DOHH2 (cell line): Measurements from ENCODE around the gene GALNT15.

Source experiments
- H3F3A ChIP-seq: fragments of 200-600 bp; sonication (generic), shearing (Covaris generic); 2 replicates; pipeline ENCODE4 v1.6.0; 2016; ENCODE audit warnings: antibody characterized with exemption, mild to moderate bottlenecking; ENCODE audit not compliant: control insufficient read depth, insufficient read depth
- H3K27ac ChIP-seq: fragments of 200-600 bp; sonication (generic); 2 replicates; pipeline ENCODE4 v1.5.1; 2014; ENCODE audit warnings: low read depth, mild to moderate bottlenecking, low read length, moderate library complexity
- H3K27me3 ChIP-seq: fragments of 200-600 bp; sonication (generic); 2 replicates; pipeline ENCODE4 v1.6.1; 2014; ENCODE audit warnings: mild to moderate bottlenecking, low read length, mixed read lengths; ENCODE audit not compliant: control insufficient read depth
- H3K36me3 ChIP-seq: fragments of 200-600 bp; sonication (generic); 2 replicates; pipeline ENCODE4 v1.6.1; 2014; ENCODE audit warnings: mild to moderate bottlenecking, low read length, moderate library complexity, mixed read lengths; ENCODE audit not compliant: control insufficient read depth
- H3K4me1 ChIP-seq: fragments of 200-600 bp; sonication (generic); 2 replicates; pipeline ENCODE4 v1.6.1; 2014; ENCODE audit warnings: mild to moderate bottlenecking, low read length, mixed read lengths; ENCODE audit not compliant: control insufficient read depth
- H3K4me2 ChIP-seq: fragments of 200-600 bp; sonication (generic); 2 replicates; pipeline ENCODE4 v1.6.0; 2014; ENCODE audit warnings: mild to moderate bottlenecking, low read length, moderate library complexity
- H3K4me3 ChIP-seq: fragments of 200-600 bp; sonication (generic); 2 replicates; pipeline ENCODE4 v1.5.1; 2014; ENCODE audit warnings: mild to moderate bottlenecking, low read length, mixed read lengths
- H3K79me2 ChIP-seq: fragments of 200-600 bp; sonication (generic); 2 replicates; pipeline ENCODE4 v1.6.1; 2014; ENCODE audit warnings: mild to moderate bottlenecking, low read length, mixed read lengths; ENCODE audit not compliant: control insufficient read depth
- H3K9me2 ChIP-seq: fragments of 200-600 bp; sonication (generic); replicated peaks from 2 replicates; pipeline ENCODE4 v1.6.1; 2014; ENCODE audit warnings: mild to moderate bottlenecking, low read length, mixed read lengths; ENCODE audit not compliant: control insufficient read depth
- H3K9me3 ChIP-seq: fragments of 200-600 bp; sonication (generic); 2 replicates; pipeline ENCODE4 v1.6.1; 2014; ENCODE audit warnings: antibody characterized with exemption, low read length, mixed read lengths; ENCODE audit not compliant: control insufficient read depth, insufficient read depth
- H4K20me1 ChIP-seq: fragments of 200-600 bp; sonication (generic); 2 replicates; pipeline ENCODE4 v1.6.0; 2014; ENCODE audit warnings: low read depth, mild to moderate bottlenecking, antibody characterized with exemption, low read length, moderate library complexity; ENCODE audit not compliant: control insufficient read depth, insufficient read depth
- CTCF ChIP-seq: fragments of 200-600 bp; sonication (generic); IDR thresholded peaks from one replicate; pipeline ENCODE4 v1.5.1; 2014; ENCODE audit warnings: antibody characterized with exemption, mild to moderate bottlenecking, low read depth, low read length; ENCODE audit not compliant: poor library complexity, severe bottlenecking
- EZH2phosphoT487 ChIP-seq: fragments of 200-600 bp; sonication (generic); IDR thresholded peaks from 2 replicates; pipeline ENCODE4 v1.6.1; 2017; ENCODE audit warnings: borderline replicate concordance, mild to moderate bottlenecking, antibody characterized with exemption, low read length, moderate library complexity, mixed read lengths

Gene GALNT15

GRCh38 chr3:16137977-16138376, 36.5 kb upstream of the GALNT15 start:
- Histone ChIP-seq H3K4me2 (no peak overlapping the region), H4K20me1 (no peaks in the 10 kb centered on the region), H3K79me2 (no peaks in the 10 kb centered on the region), H3K36me3 (no peaks in the 10 kb centered on the region), H3K4me1 (no peaks in the 10 kb centered on the region), H3K4me3 (no peak overlapping the region), H3K9me2 (no peaks in the 10 kb centered on the region), H3K9me3 (no peaks in the 10 kb centered on the region), H3F3A (no peaks in the 10 kb centered on the region), H3K27ac (no peak overlapping the region), H3K27me3 (no peaks in the 10 kb centered on the region)
- TF ChIP-seq EZH2phosphoT487 (no peak), CTCF (no peak)

- Histone ChIP-seq H3K4me2 (no peak overlapping the region), H3K27ac (no peak overlapping the region), H3K4me3 (no peak overlapping the region), H4K20me1 (no peaks in the 10 kb centered on the region), H3K4me1 (no peaks in the 10 kb centered on the region), H3K36me3 (no peaks in the 10 kb centered on the region), H3K9me3 (no peaks in the 10 kb centered on the region), H3F3A (no peaks in the 10 kb centered on the region), H3K27me3 (no peaks in the 10 kb centered on the region), H3K9me2 (no peaks in the 10 kb centered on the region), H3K79me2 (no peaks in the 10 kb centered on the region)
- TF ChIP-seq EZH2phosphoT487: no peak
- TF ChIP-seq CTCF: no peak
These were observed 34.2 kb upstream of the GALNT15 start for GRCh38 chr3:16140116-16140893.

- Histone ChIP-seq H3K4me2 (no peak overlapping the region), H3K27ac (no peak overlapping the region), H3F3A (no peaks in the 10 kb centered on the region), H3K4me1 (no peaks in the 10 kb centered on the region), H3K4me3 (no peak overlapping the region), H3K79me2 (no peaks in the 10 kb centered on the region), H3K36me3 (no peaks in the 10 kb centered on the region), H3K9me3 (no peaks in the 10 kb centered on the region), H4K20me1 (no peaks in the 10 kb centered on the region), H3K9me2 (no peaks in the 10 kb centered on the region), H3K27me3 (no peaks in the 10 kb centered on the region)
- TF ChIP-seq CTCF (no peak), EZH2phosphoT487 (no peak)
These were observed 33.6 kb upstream of the GALNT15 start for GRCh38 chr3:16140894-16141285.
